Thyroid gland (tissue), 4 donors: ENCODE results near the gene SAMD4A.

Experiments used
- CTCF ChIP-seq, 6 experiments: fragments of 200-600 bp in 3 of 6; fragments of 450-650 bp in 3 of 6; sonication (generic) in 3 of 6; IDR thresholded peaks; one replicate each; pipeline ENCODE4 v1.5.1; 2016 to 2019; ENCODE audit warnings: antibody characterized with exemption in 6 of 6, mild to moderate bottlenecking in 2 of 6, inconsistent platforms in 1 of 6, moderate library complexity in 1 of 6
- POLR2A ChIP-seq, 2 donors: fragments of 450-650 bp; IDR thresholded peaks; one replicate each; pipeline ENCODE4 v1.6.1; 2017; ENCODE audit warnings: antibody characterized with exemption in 2 of 2, mild to moderate bottlenecking in 2 of 2, moderate library complexity in 1 of 2

- no peak for TF ChIP-seq CTCF (IDR thresholded peaks at IDR 0.05)
- no peak for TF ChIP-seq POLR2A (IDR thresholded peaks at IDR 0.05)
Measured at GRCh38 chr14:54715239-54715638, 148.3 kb downstream of the SAMD4A start.
